Mesenchymal stem cell (in vitro differentiated cells and primary cell): Measurements from ENCODE around the gene HCFC2.

ENCODE experiments used
- DNase-seq: peaks from one replicate; pipeline ENCODE4 v3.0.0-alpha.2; 2013
- H2AFZ ChIP-seq: one replicate; pipeline ENCODE4 v1.6.1; 2013; ENCODE audit warnings: low read depth, mild to moderate bottlenecking, control low read depth, inconsistent platforms, low read length, moderate library complexity
- H2AK5ac ChIP-seq: 2 replicates; pipeline ENCODE4 v1.6.1; 2013; ENCODE audit warnings: low read length, moderate library complexity, mild to moderate bottlenecking, inconsistent platforms; ENCODE audit not compliant: severe bottlenecking
- H2BK120ac ChIP-seq: one replicate; pipeline ENCODE4 v1.6.1; 2013; ENCODE audit warnings: low read depth, mild to moderate bottlenecking, inconsistent platforms, low read length, moderate library complexity
- H2BK12ac ChIP-seq, 2 experiments: one replicate each; pipeline ENCODE4 v1.6.1; 2013; ENCODE audit warnings: inconsistent platforms in 2 of 2, low read length in 2 of 2, mild to moderate bottlenecking in 2 of 2, moderate library complexity in 2 of 2, control low read depth in 1 of 2
- H2BK15ac ChIP-seq: one replicate; pipeline ENCODE4 v1.6.1; 2013; ENCODE audit warnings: mild to moderate bottlenecking, low read depth, inconsistent platforms; ENCODE audit not compliant: poor library complexity, severe bottlenecking
- H2BK5ac ChIP-seq: 2 replicates; pipeline ENCODE4 v1.6.1; 2013; ENCODE audit warnings: low read depth, mild to moderate bottlenecking, low read length, control low read depth, inconsistent platforms; ENCODE audit not compliant: poor library complexity, severe bottlenecking
- H3K14ac ChIP-seq, 2 experiments: one replicate each; pipeline ENCODE4 v1.6.1; 2013; ENCODE audit warnings: inconsistent platforms in 2 of 2, low read length in 2 of 2, control low read depth in 1 of 2, mild to moderate bottlenecking in 1 of 2, moderate library complexity in 1 of 2
- H3K18ac ChIP-seq, 2 experiments: one replicate each; pipeline ENCODE4 v1.6.1; 2013; ENCODE audit warnings: inconsistent platforms in 2 of 2, low read length in 2 of 2, control low read depth in 1 of 2, low read depth in 1 of 2, mild to moderate bottlenecking in 1 of 2
- H3K23ac ChIP-seq, 2 experiments: one replicate each; pipeline ENCODE4 v1.6.1; 2013; ENCODE audit warnings: inconsistent platforms in 2 of 2, low read length in 2 of 2, mild to moderate bottlenecking in 2 of 2, moderate library complexity in 2 of 2, control low read depth in 1 of 2
- H3K27ac ChIP-seq: 2 replicates; pipeline ENCODE4 v1.5.1; 2013; ENCODE audit warnings: mild to moderate bottlenecking, moderate library complexity, low read length, control low read depth, inconsistent platforms; ENCODE audit not compliant: poor library complexity, severe bottlenecking
- H3K27me3 ChIP-seq, 2 experiments: 2 replicates each; pipeline versions ENCODE4 v1.6.1 to v1.7.0; 2013; ENCODE audit warnings: low read length in 2 of 2, mild to moderate bottlenecking in 2 of 2, moderate library complexity in 2 of 2, control low read depth in 1 of 2, inconsistent platforms in 1 of 2; ENCODE audit not compliant: control insufficient read depth in 1 of 2, insufficient read depth in 1 of 2
- H3K36me3 ChIP-seq, 2 experiments: 2 replicates each; pipeline versions ENCODE4 v1.6.1 to v1.7.0; 2013; ENCODE audit warnings: low read length in 2 of 2, control low read depth in 1 of 2, inconsistent platforms in 1 of 2, low read depth in 1 of 2, mild to moderate bottlenecking in 1 of 2; ENCODE audit not compliant: insufficient read depth in 2 of 2, control insufficient read depth in 1 of 2
- H3K4ac ChIP-seq, 2 experiments: one replicate each; pipeline ENCODE4 v1.6.1; 2013; ENCODE audit warnings: inconsistent platforms in 2 of 2, low read length in 2 of 2, mild to moderate bottlenecking in 2 of 2, moderate library complexity in 2 of 2, control low read depth in 1 of 2, low read depth in 1 of 2
- H3K4me1 ChIP-seq: 2 replicates; pipeline ENCODE4 v1.6.1; 2013; ENCODE audit warnings: low read depth, low read length, control low read depth; ENCODE audit not compliant: control insufficient read depth, insufficient read depth
- H3K4me2 ChIP-seq: 2 replicates; pipeline ENCODE4 v1.6.1; 2013; ENCODE audit warnings: low read length, mild to moderate bottlenecking, inconsistent platforms; ENCODE audit not compliant: poor library complexity, severe bottlenecking
- H3K4me3 ChIP-seq, 2 experiments: 2 replicates each; pipeline versions ENCODE4 v1.5.1 to v1.7.0; 2013; ENCODE audit warnings: low read length in 2 of 2, mild to moderate bottlenecking in 2 of 2, control low read depth in 1 of 2, low read depth in 1 of 2; ENCODE audit not compliant: insufficient read depth in 1 of 2
- H3K79me1 ChIP-seq: replicated peaks from 2 replicates; pipeline ENCODE4 v1.6.1; 2013; ENCODE audit warnings: mild to moderate bottlenecking, control low read depth, low read length, inconsistent platforms; ENCODE audit not compliant: poor library complexity, severe bottlenecking
- H3K9ac ChIP-seq: 2 replicates; pipeline ENCODE4 v1.7.0; 2013; ENCODE audit warnings: mild to moderate bottlenecking, low read length, moderate library complexity
- H3K9me3 ChIP-seq: 2 replicates; pipeline ENCODE4 v1.7.0; 2013; ENCODE audit warnings: mild to moderate bottlenecking, low read length; ENCODE audit not compliant: control insufficient read depth
- H4K8ac ChIP-seq: one replicate; pipeline ENCODE4 v1.6.1; 2013; ENCODE audit warnings: inconsistent platforms, mild to moderate bottlenecking, low read length, moderate library complexity
- H4K91ac ChIP-seq: one replicate; pipeline ENCODE4 v1.6.1; 2013; ENCODE audit warnings: mild to moderate bottlenecking, low read length, inconsistent platforms
- WGBS: methylation state at CpG from one replicate; pipeline ENCODE4 v1.1.7; 2013; ENCODE audit warnings: mixed read lengths; 5-methylcytosine and 5-hydroxymethylcytosine counted together

The HCFC2 gene

DNA sequence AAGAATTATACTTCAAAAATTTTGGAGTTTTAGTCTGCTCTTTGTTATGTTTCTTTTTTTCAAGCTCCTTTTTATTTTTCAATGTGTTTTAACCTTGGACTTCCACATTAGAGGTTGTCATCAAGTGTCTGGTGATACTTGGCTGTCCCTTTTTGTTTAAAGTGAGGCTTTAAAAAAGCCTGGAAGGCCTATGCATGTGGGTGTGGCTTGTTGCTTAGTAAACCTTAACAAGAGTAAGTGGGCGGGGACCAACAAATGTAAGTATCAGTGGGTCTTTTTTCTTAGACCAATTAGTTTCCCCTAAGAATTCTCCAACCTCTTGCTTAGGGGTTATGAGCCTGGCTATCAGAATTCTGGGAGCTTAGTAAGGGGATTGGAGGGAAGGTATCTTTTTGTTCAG lies 26.4 kb downstream of the HCFC2 start:
- Histone ChIP-seq H3K9me3 (no peaks in the 10 kb centered on the region), H2BK5ac (no peak overlapping the region), H2BK12ac (no peak overlapping the region), H2AK5ac (no peak overlapping the region), H3K27me3 (no peaks in the 10 kb centered on the region), H3K79me1 (peaks cover 5% of the 10 kb centered on the region), H3K4me2 (no peak overlapping the region), H3K27ac (no peak overlapping the region), H3K18ac (no peak overlapping the region), H3K23ac (no peak overlapping the region), H3K4ac (no peak overlapping the region), H2BK15ac (no peak overlapping the region), H4K8ac (no peak overlapping the region), H3K4me3 (no peak overlapping the region), H3K14ac (no peak overlapping the region), H3K4me1 (no peaks in the 10 kb centered on the region), H2BK120ac (no peak overlapping the region), H4K91ac (no peak overlapping the region), H3K36me3 (peaks cover 12 to 89% of the 10 kb centered on the region in 2 experiments), H3K9ac (no peak overlapping the region), H2AFZ (no peak overlapping the region)
- 100% methylated on average over 1 of the region's 1 CpG for WGBS
- DNase-seq = peak; percentile 15

- Histone ChIP-seq H2BK12ac (no peak overlapping the region), H3K36me3 (peaks cover 9 to 89% of the 10 kb centered on the region in 2 experiments), H3K4me3 (no peak overlapping the region), H2AK5ac (no peak overlapping the region), H3K27me3 (no peaks in the 10 kb centered on the region), H4K8ac (no peak overlapping the region), H3K4me1 (no peaks in the 10 kb centered on the region), H2BK15ac (no peak overlapping the region), H3K9me3 (no peaks in the 10 kb centered on the region), H2BK120ac (peak overlapping the region; percentile 5), H3K18ac (no peak overlapping the region), H3K27ac (no peak overlapping the region), H3K79me1 (peaks cover 4% of the 10 kb centered on the region), H2BK5ac (no peak overlapping the region), H3K14ac (no peak overlapping the region), H3K4ac (no peak overlapping the region), H4K91ac (no peak overlapping the region), H3K9ac (no peak overlapping the region), H2AFZ (no peak overlapping the region), H3K4me2 (no peak overlapping the region), H3K23ac (no peak overlapping the region)
- no peak for DNase-seq
- 96% methylated on average over 4 of the region's 4 CpGs for WGBS
Observed at GRCh38 chr12:104091136-104091535, 26.8 kb downstream of the HCFC2 start.

DNA sequence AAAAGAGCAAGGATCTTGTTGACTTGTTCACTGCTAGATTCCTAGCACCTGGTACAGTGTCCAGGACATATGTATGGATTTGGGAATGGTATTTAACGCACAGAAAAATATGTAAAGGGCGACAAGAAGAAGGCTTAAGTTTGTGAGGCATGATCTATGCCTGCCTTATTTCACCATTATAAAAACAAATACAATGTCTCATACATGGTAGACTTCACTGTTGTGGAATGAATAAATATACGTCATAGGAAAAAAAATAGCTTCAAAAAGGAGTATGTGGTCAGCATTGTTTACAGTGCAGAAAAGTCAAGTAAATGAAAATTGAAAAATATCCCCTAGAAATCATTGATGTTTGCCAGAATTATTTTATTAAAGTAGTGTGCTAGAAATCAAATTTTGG lies 30.0 kb downstream of the HCFC2 start:
- no peak overlapping the region for H3K4me3 ChIP-seq
- H2AK5ac ChIP-seq = no peak overlapping the region
- H3K23ac ChIP-seq = no peak overlapping the region
- H2BK15ac ChIP-seq = no peak overlapping the region
- WGBS = no CpG with 5 or more reads among the region's 3 CpGs
- no peaks in the 10 kb centered on the region for H3K4me1 ChIP-seq
- H4K91ac ChIP-seq = no peak overlapping the region
- H3K4me2 ChIP-seq = no peak overlapping the region
- H3K14ac ChIP-seq = no peak overlapping the region
- no peak overlapping the region for H3K9ac ChIP-seq
- peak; percentile 49 for DNase-seq
- H3K4ac ChIP-seq = no peak overlapping the region
- no peak overlapping the region for H2BK12ac ChIP-seq
- no peak overlapping the region for H2BK120ac ChIP-seq
- no peak overlapping the region for H3K18ac ChIP-seq
- no peaks in the 10 kb centered on the region for H3K27me3 ChIP-seq
- H3K27ac ChIP-seq = no peak overlapping the region
- no peaks in the 10 kb centered on the region for H3K9me3 ChIP-seq
- H4K8ac ChIP-seq = no peak overlapping the region
- no peak overlapping the region for H2AFZ ChIP-seq
- no peak overlapping the region for H2BK5ac ChIP-seq
- peaks cover 10 to 91% of the 10 kb centered on the region in 2 experiments for H3K36me3 ChIP-seq
- peaks cover 2% of the 10 kb centered on the region for H3K79me1 ChIP-seq

DNA sequence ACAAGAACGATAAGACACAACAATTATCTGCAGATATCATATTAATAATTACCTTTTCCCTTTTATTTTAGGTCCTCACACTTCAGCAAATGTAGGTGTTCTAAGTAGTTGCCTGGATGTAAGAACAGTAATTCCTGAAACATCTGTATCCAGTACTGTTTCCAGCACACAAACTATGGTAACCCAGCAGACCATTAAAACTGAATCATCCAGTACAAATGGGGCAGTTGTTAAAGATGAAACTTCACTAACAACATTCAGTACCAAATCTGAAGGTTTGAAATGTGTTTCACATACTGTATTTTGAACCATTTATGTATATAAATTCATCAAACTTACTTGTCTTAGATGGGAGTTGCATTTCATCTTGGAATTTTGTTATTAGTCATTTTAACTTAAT lies 31.0 kb downstream of the HCFC2 start:
- Histone ChIP-seq H2BK12ac (no peak overlapping the region), H3K4me3 (no peak overlapping the region), H3K27ac (no peak overlapping the region), H3K4me1 (no peaks in the 10 kb centered on the region), H3K36me3 (peaks cover 16 to 91% of the 10 kb centered on the region in 2 experiments), H3K4ac (no peak overlapping the region), H2BK15ac (no peak overlapping the region), H2BK5ac (no peak overlapping the region), H2AK5ac (no peak overlapping the region), H3K14ac (no peak overlapping the region), H4K8ac (no peak overlapping the region), H2AFZ (no peak overlapping the region), H3K23ac (no peak overlapping the region), H3K9me3 (no peaks in the 10 kb centered on the region), H3K4me2 (no peak overlapping the region), H3K18ac (no peak overlapping the region), H2BK120ac (no peak overlapping the region), H4K91ac (no peak overlapping the region), H3K27me3 (no peaks in the 10 kb centered on the region), H3K79me1 (peaks cover 2% of the 10 kb centered on the region), H3K9ac (no peak overlapping the region)
- DNase-seq = no peak
- WGBS = no CpG with 5 or more reads among the region's 1 CpG
